SKM-1 treated with dmso at 0.1 percent for 144 hours (cell line): ENCODE data around the gene FALEC.
"Not testable (repeated sequence)": the region's sequence is repeated elsewhere in the genome, so short reads cannot be mapped to it uniquely, and the experiment has no call there.

Experiments
- DNase-seq: peaks from one replicate; lab custom pipeline; 2025; ENCODE audit not compliant: unreplicated experiment; lab: John Stamatoyannopoulos, UW

Gene FALEC

GRCh38 chr1:150558303-150558704 lies 42.8 kb downstream of the FALEC start:
- no peak for DNase-seq

GRCh38 chr1:150558761-150559655 lies 43.5 kb downstream of the FALEC start:
- no peak for DNase-seq

DNA sequence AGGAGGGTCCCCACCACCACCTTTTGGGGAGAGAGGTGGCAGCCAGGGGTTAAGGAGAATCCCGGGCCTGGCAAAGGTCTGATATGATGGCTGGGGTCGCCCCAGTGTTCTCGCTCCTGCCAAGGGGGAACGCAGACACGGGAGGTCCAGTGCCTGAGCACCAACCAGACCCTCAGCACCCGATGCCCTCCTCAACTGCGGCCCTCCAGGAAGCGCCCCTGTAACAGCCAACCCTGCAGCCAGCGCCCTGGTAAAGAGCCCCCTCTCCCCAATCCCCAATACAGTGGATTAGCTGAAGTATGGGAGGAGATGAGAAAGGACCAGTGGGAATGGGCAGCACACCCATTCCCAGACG lies 44.1 kb downstream of the FALEC start:
- DNase-seq, result no peak

DNA sequence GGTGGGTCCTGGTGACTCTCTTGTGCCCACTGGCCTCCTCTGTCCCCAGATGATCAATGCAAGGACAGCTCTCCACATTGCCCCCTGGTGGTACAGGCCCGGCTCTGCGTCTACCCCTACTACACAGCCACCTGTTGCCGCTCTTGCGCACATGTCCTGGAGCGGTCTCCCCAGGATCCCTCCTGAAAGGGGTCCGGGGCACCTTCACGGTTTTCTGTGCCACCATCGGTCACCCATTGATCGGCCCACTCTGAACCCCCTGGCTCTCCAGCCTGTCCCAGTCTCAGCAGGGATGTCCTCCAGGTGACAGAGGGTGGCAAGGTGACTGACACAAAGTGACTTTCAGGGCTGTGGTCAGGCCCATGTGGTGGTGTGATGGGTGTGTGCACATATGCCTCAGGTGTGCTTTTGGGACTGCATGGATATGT lies 44.5 kb downstream of the FALEC start:
- DNase-seq, result peak; percentile 50

DNA sequence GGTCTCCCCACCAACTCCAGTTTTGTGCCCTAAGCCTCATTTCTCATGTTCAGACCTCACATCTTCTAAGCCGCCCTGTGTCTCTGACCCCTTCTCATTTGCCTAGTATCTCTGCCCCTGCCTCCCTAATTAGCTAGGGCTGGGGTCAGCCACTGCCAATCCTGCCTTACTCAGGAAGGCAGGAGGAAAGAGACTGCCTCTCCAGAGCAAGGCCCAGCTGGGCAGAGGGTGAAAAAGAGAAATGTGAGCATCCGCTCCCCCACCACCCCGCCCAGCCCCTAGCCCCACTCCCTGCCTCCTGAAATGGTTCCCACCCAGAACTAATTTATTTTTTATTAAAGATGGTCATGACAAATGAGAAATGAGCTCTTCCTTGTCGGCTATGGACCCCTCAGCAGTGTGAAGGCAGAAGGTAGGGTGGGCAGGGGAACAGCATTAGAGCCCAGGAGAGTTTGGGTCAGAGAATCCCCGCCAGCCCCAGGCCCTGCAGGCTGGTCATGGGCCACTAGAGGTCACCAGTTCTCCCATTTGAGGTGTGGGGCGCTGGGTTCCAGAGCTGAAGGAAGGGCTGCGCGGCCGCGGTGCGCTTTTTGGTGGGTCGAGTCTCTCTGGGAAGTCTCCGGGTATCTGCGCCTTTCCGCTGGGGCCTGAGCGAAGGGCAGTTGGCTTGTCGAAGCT lies 45.2 kb downstream of the FALEC start:
- DNase-seq, result peak; percentile 32

- DNase-seq, result no peak
Observed at GRCh38 chr1:150561254-150561973, 45.9 kb downstream of the FALEC start.

GRCh38 chr1:150561974-150562445 lies 46.5 kb downstream of the FALEC start:
- DNase-seq, result no peak

- no peak for DNase-seq
Observed at GRCh38 chr1:150562446-150563339, 47.1 kb downstream of the FALEC start.

- no peak for DNase-seq
Observed at GRCh38 chr1:150563340-150564038, 47.9 kb downstream of the FALEC start.

DNA sequence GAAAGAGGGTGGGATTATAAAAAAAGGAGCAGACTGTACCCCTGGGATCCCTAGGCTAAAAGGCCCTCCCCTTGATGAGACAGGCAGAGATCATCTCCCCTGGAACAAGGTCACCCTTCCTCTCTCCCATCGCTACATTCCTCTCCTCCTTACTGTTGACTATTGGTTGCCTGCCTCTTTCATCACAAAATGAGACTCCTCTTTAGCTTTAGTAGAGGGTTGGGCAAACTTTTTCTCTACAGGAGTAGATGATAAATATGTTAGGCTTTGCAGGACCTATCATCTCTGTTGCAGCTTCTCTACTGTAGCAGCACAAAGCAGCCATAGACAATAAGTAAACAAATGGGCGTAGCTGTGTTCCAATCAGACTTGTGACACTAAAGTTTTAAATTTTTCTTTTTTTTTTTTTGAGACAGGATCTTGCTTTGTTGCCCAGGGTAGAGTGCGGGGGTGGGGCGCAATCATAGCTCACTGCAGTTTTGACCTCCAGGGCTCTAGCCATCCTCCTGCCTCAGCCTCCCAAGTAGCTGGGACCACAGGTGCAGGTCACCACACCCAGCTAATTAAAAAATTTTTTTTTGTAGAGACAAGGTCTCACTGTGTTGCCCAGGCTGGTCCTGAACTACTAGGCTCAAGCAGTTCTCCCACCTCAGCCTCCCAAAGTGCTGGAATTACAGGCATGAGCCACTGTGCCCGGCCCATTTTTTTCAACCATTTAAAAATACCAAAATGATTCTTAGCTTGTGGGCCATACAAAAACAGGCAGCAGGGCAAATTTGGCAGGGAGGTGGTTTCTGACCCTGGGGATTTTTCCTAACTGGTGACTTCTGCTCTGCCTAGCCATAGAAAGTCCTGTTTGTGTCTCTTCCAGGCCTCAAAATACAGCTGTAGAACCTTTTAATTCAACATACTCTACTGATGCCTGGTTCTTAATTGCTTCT lies 48.8 kb downstream of the FALEC start:
- DNase-seq, result no peak

DNA sequence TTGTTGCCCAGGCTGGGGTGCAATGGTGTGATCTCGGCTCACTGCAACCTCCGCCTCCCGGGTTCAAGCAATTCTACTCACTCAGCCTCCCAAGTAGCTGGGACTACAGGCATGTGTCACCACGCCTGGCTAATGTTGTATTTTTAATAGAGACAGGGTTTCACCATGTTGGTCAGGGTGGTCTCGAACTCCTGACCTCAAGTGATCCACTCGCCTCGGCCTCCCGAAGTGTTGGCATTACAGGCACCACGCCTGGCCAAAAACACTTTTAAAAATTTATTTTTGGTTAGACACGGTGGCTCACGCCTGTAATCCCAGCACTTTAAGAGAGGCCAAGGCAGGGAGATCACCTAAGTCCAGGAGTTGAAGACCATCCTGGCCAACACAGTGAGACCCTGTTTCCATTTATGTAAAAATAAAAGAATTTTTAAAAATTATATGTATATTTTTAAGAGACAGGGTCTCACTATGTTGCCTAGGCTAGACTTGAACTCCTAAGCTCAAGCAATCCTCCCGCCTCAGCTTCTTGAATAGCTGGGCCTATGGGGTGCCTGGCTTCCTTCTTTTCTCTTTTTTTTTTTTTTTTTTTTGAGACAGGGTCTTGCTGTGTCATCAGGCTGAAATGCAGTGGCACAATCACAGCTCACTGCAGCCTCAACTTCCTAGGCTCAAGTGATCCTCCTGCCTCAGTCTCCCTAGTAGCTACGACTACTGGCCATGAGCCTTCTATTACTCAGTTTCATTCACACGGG lies 49.9 kb downstream of the FALEC start:
- not testable (repeated sequence) for DNase-seq

- no peak for DNase-seq
Observed at GRCh38 chr1:150566589-150567340, 51.2 kb downstream of the FALEC start.

DNA sequence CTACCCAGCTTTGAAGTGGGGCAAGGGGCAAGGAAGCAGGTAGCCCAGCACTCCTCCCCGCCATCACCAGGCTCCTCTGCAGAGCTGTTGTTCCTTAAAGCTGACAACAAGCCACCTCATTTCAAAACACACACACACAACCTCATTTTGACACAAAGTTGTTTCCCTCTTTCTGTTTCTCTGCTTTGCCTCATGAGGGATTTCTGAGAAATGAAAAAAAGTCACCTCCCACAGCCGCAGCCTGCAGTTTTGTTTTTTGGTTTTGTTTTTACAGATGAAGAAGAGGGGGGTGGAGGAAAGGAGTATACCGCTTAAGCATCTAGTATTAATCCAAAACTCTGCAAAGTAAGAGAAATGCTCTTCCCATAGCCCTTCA lies 51.8 kb downstream of the FALEC start:
- no peak for DNase-seq

- DNase-seq, result no peak
Observed at GRCh38 chr1:150567717-150568593, 52.4 kb downstream of the FALEC start.

DNA sequence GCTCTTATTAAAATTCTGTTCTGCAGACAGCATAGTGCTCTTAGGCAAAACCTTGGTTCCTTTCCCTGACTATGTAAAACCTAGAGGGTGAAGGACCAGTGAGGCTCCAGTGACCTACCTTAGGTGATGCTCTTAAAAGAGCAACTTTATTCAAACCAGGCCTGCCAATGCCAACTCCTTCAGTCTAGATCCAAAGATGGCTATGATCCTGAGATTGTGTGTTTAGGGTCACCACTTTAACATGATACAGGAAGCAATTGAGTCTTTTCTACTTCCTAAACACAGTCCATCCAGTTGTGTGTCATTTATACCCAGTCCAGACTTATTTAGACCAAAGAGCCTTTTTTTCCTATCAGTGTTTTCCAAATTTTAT lies 53.0 kb downstream of the FALEC start:
- DNase-seq, result no peak

- no peak for DNase-seq
Observed at GRCh38 chr1:150572918-150573647, 57.5 kb downstream of the FALEC start.
